ENCODE results near the gene ST6GALNAC3.
"Not testable (repeated sequence)": the region's sequence is repeated elsewhere in the genome, so short reads cannot be mapped to it uniquely, and the experiment has no call there.

Gene ST6GALNAC3

GRCh38 chr1:76601465-76601864 is 526.9 kb downstream of the ST6GALNAC3 start:
- DNase-seq, result no peak

GRCh38 chr1:76607717-76608116 is 533.2 kb downstream of the ST6GALNAC3 start:
- DNase-seq, result no peak

- no peak for DNase-seq
These were observed 537.4 kb downstream of the ST6GALNAC3 start for GRCh38 chr1:76611770-76612445.

- no peak for DNase-seq
These were observed 539.3 kb downstream of the ST6GALNAC3 start for GRCh38 chr1:76613886-76614285.

- no peak for DNase-seq
These were observed 540.9 kb downstream of the ST6GALNAC3 start for GRCh38 chr1:76615253-76616035.

GRCh38 chr1:76620371-76620770 is 545.8 kb downstream of the ST6GALNAC3 start:
- DNase-seq, result no peak

GRCh38 chr1:76622774-76623528 is 548.4 kb downstream of the ST6GALNAC3 start:
- DNase-seq, result no peak

- no peak for DNase-seq
These were observed 551.5 kb downstream of the ST6GALNAC3 start for GRCh38 chr1:76625886-76626678.

GRCh38 chr1:76627498-76627897 is 553.0 kb downstream of the ST6GALNAC3 start:
- DNase-seq, result no peak

GRCh38 chr1:76627901-76628300 is 553.4 kb downstream of the ST6GALNAC3 start:
- DNase-seq, result no peak

- DNase-seq, result no peak
These were observed 557.6 kb downstream of the ST6GALNAC3 start for GRCh38 chr1:76632136-76632535.

GRCh38 chr1:76635784-76636183 is 561.2 kb downstream of the ST6GALNAC3 start:
- DNase-seq, result no peak

GRCh38 chr1:76639181-76639580 is 564.6 kb downstream of the ST6GALNAC3 start:
- no peak for DNase-seq

GRCh38 chr1:76640092-76640491 is 565.5 kb downstream of the ST6GALNAC3 start:
- no peak for DNase-seq

- DNase-seq, result no peak
These were observed 566.2 kb downstream of the ST6GALNAC3 start for GRCh38 chr1:76640723-76641122.

GRCh38 chr1:76644139-76644538 is 569.6 kb downstream of the ST6GALNAC3 start:
- DNase-seq, result no peak

- not testable (repeated sequence) for DNase-seq
These were observed 578.3 kb downstream of the ST6GALNAC3 start for GRCh38 chr1:76652860-76653259.

GRCh38 chr1:76657623-76658022 is 583.1 kb downstream of the ST6GALNAC3 start:
- DNase-seq, result no peak

- no peak for DNase-seq
These were observed 584.8 kb downstream of the ST6GALNAC3 start for GRCh38 chr1:76659171-76659940.

GRCh38 chr1:76661531-76661930 is 587.0 kb downstream of the ST6GALNAC3 start:
- DNase-seq, result no peak

- DNase-seq, result no peak
These were observed 592.0 kb downstream of the ST6GALNAC3 start for GRCh38 chr1:76666499-76666898.

GRCh38 chr1:76668046-76668445 is 593.5 kb downstream of the ST6GALNAC3 start:
- no peak for DNase-seq

Measured in CD4-positive, alpha-beta T cell treated with Interferon alpha-2 for 1 hour (primary cell).